ENCODE results near the gene CST4. TPM values are rescaled to one million over a fixed set of nuclear protein-coding genes. Genes with fewer than 3 reads are reported as not detected.
"Not testable (repeated sequence)": the region's sequence is repeated elsewhere in the genome, so short reads cannot be mapped to it uniquely, and the experiment has no call there.

Gene CST4
- total RNA-seq (2021) (not detected in 3 replicates), Bru-seq, nascent RNA (not detected)
- long read RNA-seq, experiment 1, result 0 reads
- long read RNA-seq, experiment 2, result 0 reads
- long read RNA-seq, experiment 3, result 0 reads

GRCh38 chr20:23688684-23689398 is at the start of gene CST4:
Gene CST4, minus strand, starts transcription at chr20:23689038. Its CDS starts 69 bp downstream, at chr20:23688969.
- peaks cover 13% of the 10 kb centered on the region for H3K4me1 Mint-ChIP-seq
- H3K27ac Mint-ChIP-seq; POLR2A ChIA-PET; DNase-seq (ENCODE audit: low spot score); H3K36me3 Mint-ChIP-seq; H3K4me3 Mint-ChIP-seq: not testable (repeated sequence)
- CTCF ChIA-PET, result interaction anchor here (0.7 to 1.4 kb wide), 2 partner anchors 21 to 1306 kb away, joined by 3 to 5 read pairs; no protein-coding TSS in a partner anchor
- peaks cover 17% of the 10 kb centered on the region for H3K9me3 Mint-ChIP-seq
- ATAC-seq, result peak; percentile 62
- peaks cover 11% of the 10 kb centered on the region for H3K27me3 Mint-ChIP-seq (ENCODE audit: low read depth)

- H3K4me1 Mint-ChIP-seq; H3K4me3 Mint-ChIP-seq; DNase-seq (ENCODE audit: low spot score); ATAC-seq; H3K27ac Mint-ChIP-seq; POLR2A ChIA-PET; H3K36me3 Mint-ChIP-seq: not testable (repeated sequence)
- H3K9me3 Mint-ChIP-seq, result peaks cover 12% of the 10 kb centered on the region; the same call in 1 of the 2 replicates
- peaks cover 72% of the 10 kb centered on the region for H3K27me3 Mint-ChIP-seq (ENCODE audit: low read depth)
- CTCF ChIA-PET, result interaction anchor here (1.1 kb wide), 1 partner anchor 12 kb away, joined by 3 read pairs; no protein-coding TSS in a partner anchor
Observed at GRCh38 chr20:23735391-23735790, 46.6 kb upstream of the CST4 start.

GRCh38 chr20:23734949-23735348 is 46.1 kb upstream of the CST4 start:
- DNase-seq (ENCODE audit: low spot score); H3K36me3 Mint-ChIP-seq; H3K27ac Mint-ChIP-seq; CTCF ChIA-PET; H3K4me1 Mint-ChIP-seq; ATAC-seq; POLR2A ChIA-PET; H3K4me3 Mint-ChIP-seq: not testable (repeated sequence)
- peaks cover 71% of the 10 kb centered on the region for H3K27me3 Mint-ChIP-seq (ENCODE audit: low read depth)
- peaks cover 12% of the 10 kb centered on the region; the same call in 1 of the 2 replicates for H3K9me3 Mint-ChIP-seq

- H3K27ac Mint-ChIP-seq; H3K4me1 Mint-ChIP-seq; POLR2A ChIA-PET; CTCF ChIA-PET; DNase-seq (ENCODE audit: low spot score); ATAC-seq; H3K36me3 Mint-ChIP-seq; H3K4me3 Mint-ChIP-seq: not testable (repeated sequence)
- Mint-ChIP-seq H3K27me3 (ENCODE audit: low read depth) (peaks cover 66% of the 10 kb centered on the region), H3K9me3 (peaks cover 12% of the 10 kb centered on the region; the same call in 1 of the 2 replicates)
Observed at GRCh38 chr20:23734440-23734839, 45.6 kb upstream of the CST4 start.

GRCh38 chr20:23727016-23727415 is 38.2 kb upstream of the CST4 start:
- H3K4me3 Mint-ChIP-seq, result no peak overlapping the region
- peaks cover 7% of the 10 kb centered on the region for H3K9me3 Mint-ChIP-seq
- CTCF ChIA-PET, result no interaction called here
- DNase-seq (ENCODE audit: low spot score) (no peak), ATAC-seq (no peak)
- no peak overlapping the region for H3K27ac Mint-ChIP-seq
- peaks cover 22% of the 10 kb centered on the region for H3K27me3 Mint-ChIP-seq (ENCODE audit: low read depth)
- POLR2A ChIA-PET, result no interaction called here
- no peaks in the 10 kb centered on the region for H3K36me3 Mint-ChIP-seq
- H3K4me1 Mint-ChIP-seq, result peaks cover 8% of the 10 kb centered on the region
- TF ChIP-seq ATF6 (CRISPR knock-in tag; IDR thresholded peaks at IDR 0.05) (no peak), HMGA2 (CRISPR knock-in tag; IDR thresholded peaks at IDR 0.05) (no peak), FOXJ3 (CRISPR knock-in tag; IDR thresholded peaks at IDR 0.05; ENCODE audit: borderline replicate concordance) (no peak), GRHL2 (CRISPR knock-in tag; IDR thresholded peaks at IDR 0.05; ENCODE audit: insufficient replicate concordance, severe bottlenecking) (no peak), USF2 (CRISPR knock-in tag; IDR thresholded peaks at IDR 0.05) (no peak), FOXP1 (CRISPR knock-in tag; IDR thresholded peaks at IDR 0.05; ENCODE audit: borderline replicate concordance) (no peak), TEAD4 (CRISPR knock-in tag; IDR thresholded peaks at IDR 0.05) (no peak), ZSCAN18 (CRISPR knock-in tag; IDR thresholded peaks at IDR 0.05) (no peak), E2F5 (CRISPR knock-in tag; IDR thresholded peaks at IDR 0.05) (no peak), ZNF423 (CRISPR knock-in tag; IDR thresholded peaks at IDR 0.05) (no peak), NFE2L1 (CRISPR knock-in tag; IDR thresholded peaks at IDR 0.05) (no peak), ZNF317 (CRISPR knock-in tag; IDR thresholded peaks at IDR 0.05; ENCODE audit: borderline replicate concordance, low read depth) (no peak), STAT6 (CRISPR knock-in tag; conservative IDR thresholded peaks at IDR 0.05; ENCODE audit: low read depth) (no peak), NR1H2 (CRISPR knock-in tag; IDR thresholded peaks at IDR 0.05) (no peak), CDX4 (CRISPR knock-in tag; IDR thresholded peaks at IDR 0.05; ENCODE audit: borderline replicate concordance) (no peak)

Measured in WTC11 (cell line).